Activated naive CD4-positive, alpha-beta T cell treated with anti-CD3 and anti-CD28 coated beads, Interleukin-2, amount 10 ng/mL, durations not matched to agents 5 hours and 36 hours (primary cell): ENCODE results near the gene BBC3. TPM values are rescaled to one million over a fixed set of nuclear protein-coding genes. Genes with fewer than 3 reads are reported as not detected.

Experiments
- microRNA-seq: library from miRNA; unstranded; fragments of <30 nt; microRNA quantifications from one replicate; pipeline ENCODE4 v1.2.0, GENCODE V29; 2022; ENCODE audit warnings: borderline microRNAs expressed, borderline replicate concordance
- total RNA-seq, 2 experiments: library from RNA; stranded (reverse); gene quantifications; one replicate each; pipeline ENCODE4 v1.2.3, GENCODE V29; 2021

The BBC3 gene
- 10 to 100 TPM; 22.1 to 22.5 TPM for total RNA-seq

GRCh38 chr19:47230921-47231214, at the start of gene BBC3:
BBC3 (minus strand) TSS chr19:47231199; CDS start chr19:47228431, 2,768 bp downstream.

GRCh38 chr19:47274071-47274890, 43.3 kb upstream of the BBC3 start, which contains the start of gene INAFM1:
INAFM1 (plus strand) TSS chr19:47274885; CDS start chr19:47274920, 35 bp downstream.

GRCh38 chr19:47255879-47256692, 25.1 kb upstream of the BBC3 start, which contains the start of gene CCDC9:
CCDC9 (plus strand) TSS chr19:47256525; CDS start chr19:47258401, 1,876 bp downstream.

Small RNA genes lying within 50 kb of the gene (microRNA-seq; reads per million reads assigned to microRNA genes)
- gene MIR3190, result not detected
- not detected for gene MIR3191

Other genes with a start within 250 kb of the BBC3 start
- not detected for gene NPAS1, start 211.4 kb downstream of the BBC3 start, total RNA-seq
- 10 to 100 TPM; 41.4 to 47.0 TPM for gene TMEM160, start 182.6 kb downstream of the BBC3 start, total RNA-seq
- gene ZC3H4, start 117.4 kb downstream of the BBC3 start, total RNA-seq, result 10 to 100 TPM; 86.1 to 86.9 TPM
- gene SAE1, start 100.4 kb downstream of the BBC3 start, total RNA-seq, result 100 to 1,000 TPM; 121 to 142 TPM
- gene CCDC9, start 25.3 kb upstream of the BBC3 start, total RNA-seq, result 10 to 100 TPM; 26.2 to 29.0 TPM
- gene INAFM1, start 43.7 kb upstream of the BBC3 start, total RNA-seq, result 10 to 100 TPM in 1 of 2 experiments, 1 to 10 TPM in 1; 9.9 to 11.8 TPM
- 1 to 10 TPM in 1 of 2 experiments, not detected in 1; 1.2 TPM for gene C5AR1, start 78.7 kb upstream of the BBC3 start, total RNA-seq
- gene C5AR2, start 101.0 kb upstream of the BBC3 start, total RNA-seq, result 1 to 10 TPM in 1 of 2 experiments, under 1 TPM in 1; 0.84 to 1.0 TPM
- gene DHX34, start 118.1 kb upstream of the BBC3 start, total RNA-seq, result 10 to 100 TPM; 11.8 to 11.9 TPM
- not detected for gene MEIS3, start 188.3 kb upstream of the BBC3 start, total RNA-seq
- not detected for gene SLC8A2, start 240.7 kb upstream of the BBC3 start, total RNA-seq